HG03045 (cell line): ENCODE data around the gene MLC1.

ENCODE experiments used
- ATAC-seq: cut with Tn5 transposase; IDR thresholded peaks from one replicate; pipeline ENCODE4 v1.9.1; 2021; ENCODE audit warnings: mild to moderate bottlenecking, moderate library complexity; ENCODE audit not compliant: unreplicated experiment

The MLC1 gene

GRCh38 chr22:50078246-50078645, 7.0 kb downstream of the MLC1 start:
- ATAC-seq, result no peak

- ATAC-seq, result no peak
Observed at GRCh38 chr22:50076646-50077535, 8.3 kb downstream of the MLC1 start.

- ATAC-seq, result no peak
Observed at GRCh38 chr22:50074551-50075530, 10.4 kb downstream of the MLC1 start.

GRCh38 chr22:50074056-50074455, 11.2 kb downstream of the MLC1 start:
- no peak for ATAC-seq

- no peak for ATAC-seq
Observed at GRCh38 chr22:50072714-50073538, 12.3 kb downstream of the MLC1 start.

GRCh38 chr22:50072167-50072555, 13.1 kb downstream of the MLC1 start:
- ATAC-seq, result no peak

GRCh38 chr22:50071432-50072166, 13.6 kb downstream of the MLC1 start:
- ATAC-seq, result no peak

GRCh38 chr22:50070366-50070765, 14.9 kb downstream of the MLC1 start:
- ATAC-seq, result no peak

GRCh38 chr22:50068096-50068495, 17.1 kb downstream of the MLC1 start:
- ATAC-seq, result no peak

GRCh38 chr22:50067244-50067643, 18.0 kb downstream of the MLC1 start:
- no peak for ATAC-seq

GRCh38 chr22:50064453-50064852, 20.8 kb downstream of the MLC1 start:
- ATAC-seq, result no peak

- ATAC-seq, result no peak
Observed at GRCh38 chr22:50063589-50064393, 21.4 kb downstream of the MLC1 start.

- ATAC-seq, result no peak
Observed at GRCh38 chr22:50062509-50063135, 22.6 kb downstream of the MLC1 start.

GRCh38 chr22:50061824-50062355, 23.3 kb downstream of the MLC1 start:
- ATAC-seq, result no peak

GRCh38 chr22:50061141-50061823, 23.9 kb downstream of the MLC1 start:
- no peak for ATAC-seq

GRCh38 chr22:50060441-50061140, 24.6 kb downstream of the MLC1 start:
- no peak for ATAC-seq

- no peak for ATAC-seq
Observed at GRCh38 chr22:50059881-50060262, 25.4 kb downstream of the MLC1 start.
